GM23338 (cell line): ENCODE results near the gene THADA. TPM values are rescaled to one million over a fixed set of nuclear protein-coding genes. Genes with fewer than 3 reads are reported as not detected.

Experiments
- ATAC-seq: fragments of 200-7000 bp; cut with Tn5 transposase; 3 replicates; pipeline ENCODE4 v1.9.1; 2020
- DNase-seq: peaks from one replicate; pipeline ENCODE4 v3.0.0-alpha.2; 2015; ENCODE audit warnings: low spot score
- H2AFZ ChIP-seq: fragments of 200-600 bp; sonication (generic); 2 replicates; pipeline ENCODE4 v1.8.0; 2016; ENCODE audit warnings: antibody characterized with exemption, mild to moderate bottlenecking, moderate library complexity
- H3F3A ChIP-seq: fragments of 200-600 bp; sonication (generic); replicated peaks from 2 replicates; pipeline ENCODE4 v1.8.0; 2017; ENCODE audit warnings: antibody characterized with exemption, mixed run types, low read depth
- H3K27ac ChIP-seq: fragments of 200-600 bp; sonication (generic); 2 replicates; pipeline ENCODE4 v1.6.1; 2016; ENCODE audit warnings: low read depth
- H3K27me3 ChIP-seq: fragments of 200-600 bp; sonication (generic); 2 replicates; pipeline ENCODE4 v1.8.0; 2016; ENCODE audit warnings: mild to moderate bottlenecking, mixed run types, moderate library complexity; ENCODE audit not compliant: insufficient read depth
- H3K36me3 ChIP-seq: fragments of 200-600 bp; sonication (generic); 2 replicates; pipeline ENCODE4 v1.8.0; 2016; ENCODE audit warnings: mild to moderate bottlenecking; ENCODE audit not compliant: insufficient read depth
- H3K4me1 ChIP-seq: fragments of 200-600 bp; sonication (generic); 2 replicates; pipeline ENCODE4 v1.8.0; 2016; ENCODE audit warnings: mild to moderate bottlenecking, moderate library complexity; ENCODE audit not compliant: insufficient read depth
- H3K4me2 ChIP-seq: fragments of 200-600 bp; sonication (generic); 2 replicates; pipeline ENCODE4 v1.7.1; 2017; ENCODE audit warnings: mixed run types
- H3K4me3 ChIP-seq: fragments of 200-600 bp; sonication (generic); 2 replicates; pipeline ENCODE4 v1.6.1; 2016; ENCODE audit warnings: mixed run types
- H3K79me2 ChIP-seq: fragments of 200-600 bp; sonication (generic); replicated peaks from 2 replicates; pipeline ENCODE4 v1.8.0; 2017; ENCODE audit warnings: mild to moderate bottlenecking; ENCODE audit not compliant: insufficient read depth
- H3K9me2 ChIP-seq: fragments of 200-600 bp; sonication (generic); 2 replicates; pipeline ENCODE4 v1.8.0; 2017; ENCODE audit not compliant: insufficient read depth
- H4K20me1 ChIP-seq: fragments of 200-600 bp; sonication (generic); replicated peaks from 2 replicates; pipeline ENCODE4 v1.8.0; 2017; ENCODE audit warnings: mild to moderate bottlenecking; ENCODE audit not compliant: insufficient read depth
- H3K27ac Mint-ChIP-seq: 2 replicates; pipeline ENCODE4 v1.8.0; 2020; ENCODE audit warnings: inconsistent platforms, mild to moderate bottlenecking, moderate library complexity, mixed read lengths
- H3K27me3 Mint-ChIP-seq: 3 replicates; pipeline ENCODE4 v1.8.0; 2022; ENCODE audit warnings: low read depth, mild to moderate bottlenecking, moderate library complexity, mixed read lengths, inconsistent platforms; ENCODE audit not compliant: insufficient read depth, poor library complexity
- H3K36me3 Mint-ChIP-seq: 3 replicates; pipeline ENCODE4 v1.8.0; 2021; ENCODE audit warnings: low read depth, mild to moderate bottlenecking, inconsistent platforms, moderate library complexity, mixed read lengths
- H3K4me1 Mint-ChIP-seq: 3 replicates; pipeline ENCODE4 v1.8.0; 2020; ENCODE audit warnings: mild to moderate bottlenecking, inconsistent platforms, mixed read lengths
- H3K4me3 Mint-ChIP-seq: 3 replicates; pipeline ENCODE4 v1.8.0; 2021; ENCODE audit warnings: moderate library complexity, mild to moderate bottlenecking, inconsistent platforms, mixed read lengths
- H3K9me3 Mint-ChIP-seq: 3 replicates; pipeline ENCODE4 v1.8.0; 2020; ENCODE audit warnings: moderate library complexity, mild to moderate bottlenecking, inconsistent platforms, mixed read lengths
- CTCF ChIP-seq, 2 experiments: fragments of 200-600 bp in 1 of 2; sonication (generic) in 1 of 2; conservative IDR thresholded peaks; 2 replicates each; pipeline versions ENCODE4 v1.5.1 to v1.6.1; 2016 to 2017; ENCODE audit warnings: antibody characterized with exemption in 2 of 2, low read depth in 2 of 2, mild to moderate bottlenecking in 2 of 2, moderate library complexity in 1 of 2
- EZH2phosphoT487 ChIP-seq: fragments of 200-600 bp; sonication (generic); IDR thresholded peaks from one replicate; pipeline ENCODE4 v1.8.1; 2018; ENCODE audit warnings: antibody characterized with exemption; ENCODE audit not compliant: unreplicated experiment
- JUNB ChIP-seq: IDR thresholded peaks from one replicate; pipeline ENCODE4 v1.6.1; 2016; ENCODE audit warnings: antibody characterized with exemption; ENCODE audit not compliant: unreplicated experiment
- NANOG ChIP-seq: IDR thresholded peaks from 2 replicates; pipeline ENCODE4 v1.6.1; 2016; ENCODE audit warnings: antibody characterized with exemption, borderline replicate concordance
- POLR2AphosphoS5 ChIP-seq: IDR thresholded peaks from 2 replicates; pipeline ENCODE4 v1.6.1; 2016; ENCODE audit warnings: antibody characterized with exemption, low read depth
- REST ChIP-seq: IDR thresholded peaks from one replicate; pipeline ENCODE4 v1.6.1; 2018; ENCODE audit warnings: antibody characterized with exemption; ENCODE audit not compliant: unreplicated experiment
- STAT1 ChIP-seq: IDR thresholded peaks from one replicate; pipeline ENCODE4 v1.6.1; 2016; ENCODE audit warnings: antibody characterized with exemption; ENCODE audit not compliant: unreplicated experiment
- ZNF114 ChIP-seq: fragments of 250-450 bp; sonication (Bioruptor Pico); IDR thresholded peaks from 2 replicates; pipeline ENCODE4 v1.5.0; 2020; ENCODE audit warnings: mild to moderate bottlenecking, moderate library complexity
- ZNF331 ChIP-seq: fragments of 250-450 bp; sonication (Bioruptor Pico); IDR thresholded peaks from 2 replicates; pipeline ENCODE4 v1.5.0; 2020; ENCODE audit warnings: low read depth, mild to moderate bottlenecking, moderate library complexity
- ZNF462 ChIP-seq: fragments of 250-450 bp; sonication (Bioruptor Pico); IDR thresholded peaks from 2 replicates; pipeline ENCODE4 v1.5.0; 2020; ENCODE audit warnings: mild to moderate bottlenecking, moderate library complexity
- polyA plus RNA-seq: library from polyadenylated mRNA; unstranded; fragments of >200 nt; fragmentation: Nextera tagmentation; extraction: Ambion mirVana; gene quantifications from 2 replicates; pipeline ENCODE4 v1.2.1, GENCODE V29; 2016
- total RNA-seq: library from RNA; depleted of rRNA; stranded (reverse); fragments of >200 nt; shearing (Covaris generic); gene quantifications from 2 replicates; pipeline ENCODE4 v1.2.3, GENCODE V29; 2014

Gene THADA
- total and polyA plus RNA-seq, 2 experiments from 2014 or later, result 17.0 to 30.7 TPM

- ATAC-seq, result no peak
- H3K27ac Mint-ChIP-seq, result no peak overlapping the region
- no peak overlapping the region for H3K4me3 Mint-ChIP-seq
- H3K36me3 Mint-ChIP-seq, result no peaks in the 10 kb centered on the region; the same call in 2 of the 3 replicates
- no peaks in the 10 kb centered on the region for H3K9me2 ChIP-seq
- H2AFZ ChIP-seq, result peak overlapping the region; percentile 52; the same call in 1 of the 2 replicates
- DNase-seq, result no peak
- no peak overlapping the region for H3K4me3 ChIP-seq
- no peaks in the 10 kb centered on the region for H3K27me3 ChIP-seq
- H3K4me1 Mint-ChIP-seq, result peaks cover 20% of the 10 kb centered on the region
- H3K27me3 Mint-ChIP-seq, result peaks cover 16% of the 10 kb centered on the region
- H4K20me1 ChIP-seq, result no peaks in the 10 kb centered on the region
- H3K79me2 ChIP-seq, result no peaks in the 10 kb centered on the region
- no peaks in the 10 kb centered on the region for H3F3A ChIP-seq
- no peaks in the 10 kb centered on the region for H3K36me3 ChIP-seq
- TF ChIP-seq REST (no peak), JUNB (no peak)
- no peak overlapping the region for H3K4me2 ChIP-seq
- no peaks in the 10 kb centered on the region; the same call in 1 of the 3 replicates for H3K9me3 Mint-ChIP-seq
- H3K27ac ChIP-seq, result no peak overlapping the region
- 0 out of 2 replicates have a peak, but pooled peaks cover 3% of the 10 kb centered on the region for H3K4me1 ChIP-seq
Measured at GRCh38 chr2:43194121-43194869, 401.5 kb downstream of the THADA start.

GRCh38 chr2:43193652-43194120, 402.2 kb downstream of the THADA start:
- Mint-ChIP-seq H3K36me3 (no peaks in the 10 kb centered on the region; the same call in 2 of the 3 replicates), H3K4me1 (peaks cover 20% of the 10 kb centered on the region), H3K9me3 (no peaks in the 10 kb centered on the region; the same call in 1 of the 3 replicates), H3K4me3 (no peak overlapping the region), H3K27ac (no peak overlapping the region), H3K27me3 (peaks cover 17% of the 10 kb centered on the region)
- H3K4me1 ChIP-seq, result 0 out of 2 replicates have a peak, but pooled peaks cover 3% of the 10 kb centered on the region
- H3K36me3 ChIP-seq, result no peaks in the 10 kb centered on the region
- TF ChIP-seq ZNF462 (CRISPR knock-in tag) (no peak), NANOG (no peak), STAT1 (no peak), EZH2phosphoT487 (no peak), ZNF331 (CRISPR knock-in tag) (no peak), ZNF114 (CRISPR knock-in tag) (no peak), POLR2AphosphoS5 (no peak), CTCF (conservative IDR thresholded peaks at IDR 0.05; ENCODE audit: low read depth in 2 of 2) (no peak)
- no peaks in the 10 kb centered on the region for H3K9me2 ChIP-seq
- no peaks in the 10 kb centered on the region for H3K79me2 ChIP-seq
- H3K4me3 ChIP-seq, result no peak overlapping the region
- DNase-seq, result no peak
- no peak overlapping the region for H3K27ac ChIP-seq
- H4K20me1 ChIP-seq, result no peaks in the 10 kb centered on the region
- H3F3A ChIP-seq, result no peaks in the 10 kb centered on the region
- H2AFZ ChIP-seq, result no peak overlapping the region
- H3K27me3 ChIP-seq, result no peaks in the 10 kb centered on the region
- H3K4me2 ChIP-seq, result no peak overlapping the region
- no peak for ATAC-seq
